Nephron (organoid): Measurements from ENCODE around the gene PRPF40B.

Source experiments
- H3K27ac Mint-ChIP-seq, 3 experiments: 2 replicates each; pipeline ENCODE4 v1.8.0; 2020; ENCODE audit warnings: mixed read lengths in 3 of 3, mild to moderate bottlenecking in 2 of 3, moderate library complexity in 1 of 3
- H3K27me3 Mint-ChIP-seq: 2 replicates; pipeline ENCODE4 v1.8.0; 2021; ENCODE audit warnings: low read depth, mild to moderate bottlenecking, moderate library complexity, mixed read lengths
- H3K36me3 Mint-ChIP-seq: 2 replicates; pipeline ENCODE4 v1.8.0; 2020; ENCODE audit warnings: low read depth, mixed read lengths
- H3K4me1 Mint-ChIP-seq: 2 replicates; pipeline ENCODE4 v1.8.0; 2020; ENCODE audit warnings: mixed read lengths
- H3K4me3 Mint-ChIP-seq, 3 experiments: 2 replicates each; pipeline ENCODE4 v1.8.0; 2020; ENCODE audit warnings: mild to moderate bottlenecking in 3 of 3, mixed read lengths in 3 of 3, moderate library complexity in 2 of 3
- H3K9me3 Mint-ChIP-seq: 2 replicates; pipeline ENCODE4 v1.8.0; 2020; ENCODE audit warnings: mixed read lengths
- TF ChIP-seq, protein P1 (sequence below), 3 experiments: fragments of 200-600 bp; sonication (generic); IDR thresholded peaks; one replicate each; pipeline ENCODE4 v1.5.0; 2021; ENCODE audit warnings: antibody characterized with exemption in 3 of 3; ENCODE audit not compliant: unreplicated experiment in 3 of 3

Gene PRPF40B

DNA sequence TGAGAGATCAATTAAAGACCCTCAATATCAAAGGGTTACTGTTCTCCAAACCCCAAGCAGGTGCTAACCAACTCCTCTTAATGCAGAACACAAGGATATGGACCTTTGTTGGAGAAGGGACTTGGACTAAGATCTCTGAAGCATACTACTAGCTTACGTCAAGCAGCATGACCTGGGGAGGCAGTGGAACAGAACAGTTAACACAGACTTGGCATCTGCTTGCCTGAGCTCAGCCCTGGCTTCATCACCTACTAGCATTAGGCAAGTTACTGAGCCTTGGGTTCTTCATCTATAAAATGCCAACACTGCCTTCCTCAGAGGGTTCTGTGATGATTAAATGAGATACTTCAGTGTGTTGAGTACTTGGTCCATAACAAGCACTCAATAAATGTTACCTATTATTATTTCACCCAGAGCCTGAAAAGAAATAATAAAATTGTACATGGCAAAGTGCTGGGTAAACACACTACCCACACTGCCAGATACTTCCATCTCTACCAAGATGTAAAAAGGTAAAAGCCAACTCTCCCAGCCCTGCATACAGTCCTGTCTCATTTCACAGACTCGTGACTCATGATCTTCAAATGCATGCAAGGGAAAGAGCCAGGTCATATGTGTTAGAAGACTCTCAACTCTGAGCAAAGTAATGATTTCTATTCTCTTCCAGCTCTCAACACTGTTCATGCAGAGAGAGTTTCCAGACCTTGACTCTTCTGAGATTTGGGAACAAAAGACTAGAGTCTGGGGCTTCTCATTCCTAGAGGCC is 44.1 kb downstream of the PRPF40B start:
- Mint-ChIP-seq H3K4me3 (no peak overlapping the region), H3K36me3 (peaks cover 12% of the 10 kb centered on the region), H3K4me1 (peaks cover 72% of the 10 kb centered on the region), H3K9me3 (no peaks in the 10 kb centered on the region), H3K27me3 (no peaks in the 10 kb centered on the region), H3K27ac (peak overlapping the region; percentile 54 to 98 (median 80))
- TF ChIP-seq, protein P1, sequence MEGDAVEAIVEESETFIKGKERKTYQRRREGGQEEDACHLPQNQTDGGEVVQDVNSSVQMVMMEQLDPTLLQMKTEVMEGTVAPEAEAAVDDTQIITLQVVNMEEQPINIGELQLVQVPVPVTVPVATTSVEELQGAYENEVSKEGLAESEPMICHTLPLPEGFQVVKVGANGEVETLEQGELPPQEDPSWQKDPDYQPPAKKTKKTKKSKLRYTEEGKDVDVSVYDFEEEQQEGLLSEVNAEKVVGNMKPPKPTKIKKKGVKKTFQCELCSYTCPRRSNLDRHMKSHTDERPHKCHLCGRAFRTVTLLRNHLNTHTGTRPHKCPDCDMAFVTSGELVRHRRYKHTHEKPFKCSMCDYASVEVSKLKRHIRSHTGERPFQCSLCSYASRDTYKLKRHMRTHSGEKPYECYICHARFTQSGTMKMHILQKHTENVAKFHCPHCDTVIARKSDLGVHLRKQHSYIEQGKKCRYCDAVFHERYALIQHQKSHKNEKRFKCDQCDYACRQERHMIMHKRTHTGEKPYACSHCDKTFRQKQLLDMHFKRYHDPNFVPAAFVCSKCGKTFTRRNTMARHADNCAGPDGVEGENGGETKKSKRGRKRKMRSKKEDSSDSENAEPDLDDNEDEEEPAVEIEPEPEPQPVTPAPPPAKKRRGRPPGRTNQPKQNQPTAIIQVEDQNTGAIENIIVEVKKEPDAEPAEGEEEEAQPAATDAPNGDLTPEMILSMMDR (IDR thresholded peaks at IDR 0.05; ENCODE audit: unreplicated experiment in 3 of 3) = no peak

DNA sequence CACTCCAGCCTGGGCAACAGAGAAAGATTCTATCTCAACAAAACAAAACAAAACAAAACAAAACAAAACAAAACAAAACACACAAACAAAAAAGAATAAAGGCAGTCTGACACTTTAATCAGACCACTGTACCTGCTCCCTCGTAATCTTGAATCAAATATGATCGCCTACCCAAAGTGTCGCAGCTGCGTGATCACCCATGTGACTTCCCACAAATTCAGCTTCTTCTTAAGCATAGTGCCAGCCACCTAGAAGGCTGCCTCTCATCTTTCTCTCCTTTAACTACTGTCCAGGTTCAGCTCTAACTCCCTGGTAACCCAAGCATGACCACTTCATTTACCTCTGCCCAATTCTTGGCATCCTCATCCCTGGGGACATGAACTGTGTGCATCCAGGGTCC is 46.4 kb downstream of the PRPF40B start:
- Mint-ChIP-seq H3K4me3 (no peak overlapping the region), H3K27me3 (no peaks in the 10 kb centered on the region), H3K36me3 (peaks cover 9% of the 10 kb centered on the region), H3K4me1 (peaks cover 78% of the 10 kb centered on the region), H3K9me3 (no peaks in the 10 kb centered on the region), H3K27ac (peak overlapping the region; percentile 98 to 99 (median 99))
- TF ChIP-seq, protein P1 (IDR thresholded peaks at IDR 0.05; ENCODE audit: unreplicated experiment in 3 of 3) = no peak

DNA sequence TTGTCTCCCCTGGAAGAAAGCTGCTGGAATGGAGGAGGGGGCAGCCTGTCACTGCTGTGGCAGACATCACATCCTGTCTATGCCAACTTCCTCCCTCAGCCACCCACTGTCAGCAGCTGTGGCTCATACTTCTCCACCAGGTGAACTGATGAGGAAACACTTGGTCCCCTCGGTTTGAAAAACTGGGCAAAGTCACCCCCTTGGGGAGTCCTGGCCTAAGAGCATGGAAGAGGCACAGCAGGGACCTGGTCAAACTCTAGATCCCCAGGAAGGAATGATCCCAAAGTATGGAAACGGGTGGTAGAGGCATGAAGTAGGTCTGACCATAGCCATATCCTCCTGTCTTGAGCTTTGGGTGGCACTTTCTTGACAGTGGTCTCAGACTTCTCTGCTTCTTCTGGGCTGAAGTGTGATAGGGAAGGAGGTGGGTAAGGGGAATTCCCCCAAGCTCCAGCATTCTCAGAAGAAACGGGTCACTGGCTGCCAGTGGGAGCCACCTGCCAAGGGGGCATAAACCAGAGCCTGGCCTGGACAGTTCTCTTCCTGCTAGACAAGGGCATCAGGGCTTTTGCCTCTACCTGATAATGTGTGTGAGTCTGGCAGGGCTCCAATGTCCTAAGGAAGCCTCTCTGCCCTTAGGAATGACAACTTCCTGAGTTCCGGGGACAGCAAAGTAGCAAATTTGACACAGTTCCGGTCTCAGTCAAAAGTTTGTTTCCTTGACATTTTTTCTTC is 47.8 kb downstream of the PRPF40B start:
- TF ChIP-seq, protein P1 (IDR thresholded peaks at IDR 0.05; ENCODE audit: unreplicated experiment in 3 of 3) = no peak
- H3K4me3 Mint-ChIP-seq = no peak overlapping the region
- H3K27ac Mint-ChIP-seq = peak overlapping the region; percentile 98 to 99 (median 99)
- peaks cover 8% of the 10 kb centered on the region for H3K36me3 Mint-ChIP-seq
- H3K27me3 Mint-ChIP-seq = no peaks in the 10 kb centered on the region
- H3K4me1 Mint-ChIP-seq = peaks cover 80% of the 10 kb centered on the region
- H3K9me3 Mint-ChIP-seq = no peaks in the 10 kb centered on the region

DNA sequence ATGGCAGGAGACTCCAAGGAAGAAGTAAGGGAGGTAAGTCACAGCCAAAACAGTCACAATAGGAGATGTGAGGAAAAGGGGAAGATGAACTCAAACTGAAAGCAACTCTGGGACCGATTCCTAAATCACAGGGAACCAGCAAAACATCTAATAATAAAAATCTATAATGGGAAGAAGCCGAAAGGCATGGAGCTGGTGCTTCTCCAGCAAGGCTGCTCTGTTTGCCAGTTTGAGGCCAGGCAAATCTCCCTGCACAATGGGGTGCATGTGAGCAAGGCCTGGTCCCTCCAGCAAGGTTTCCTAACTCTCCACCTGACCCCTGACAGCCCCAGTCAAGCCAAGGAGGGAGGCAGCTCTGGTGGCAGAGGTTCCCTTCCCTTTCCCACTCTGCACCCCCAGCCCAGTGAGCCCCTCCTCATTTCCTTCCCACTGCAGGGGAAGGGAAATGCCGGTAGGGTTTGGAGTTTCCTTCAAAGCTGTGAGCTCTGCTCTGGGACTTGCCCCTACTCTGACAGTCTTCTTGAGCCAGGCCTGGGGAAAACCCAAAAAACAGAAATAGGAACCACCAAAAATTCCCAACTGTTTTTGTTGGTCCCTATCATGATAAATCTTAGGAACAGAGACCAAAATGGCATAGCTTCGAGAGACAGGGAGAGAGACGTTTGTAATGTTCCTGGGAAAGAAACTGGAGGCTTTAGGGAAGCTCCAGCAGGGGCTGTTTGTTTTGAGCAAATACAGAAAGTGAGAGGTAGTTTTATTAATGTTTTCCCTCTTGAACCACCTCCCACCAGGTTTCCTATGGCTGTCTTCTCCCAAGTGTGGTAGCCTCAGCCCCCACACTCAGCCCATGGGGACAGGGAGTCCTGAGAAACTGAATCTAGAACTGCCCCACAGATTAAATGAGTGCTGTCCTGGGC is 49.2 kb downstream of the PRPF40B start:
- H3K9me3 Mint-ChIP-seq = no peaks in the 10 kb centered on the region
- peaks cover 6% of the 10 kb centered on the region for H3K36me3 Mint-ChIP-seq
- peak overlapping the region; percentile 98 to 99 (median 99) for H3K27ac Mint-ChIP-seq
- no peaks in the 10 kb centered on the region for H3K27me3 Mint-ChIP-seq
- TF ChIP-seq, protein P1 (IDR thresholded peaks at IDR 0.05; ENCODE audit: unreplicated experiment in 3 of 3) = no peak
- H3K4me1 Mint-ChIP-seq = peaks cover 83% of the 10 kb centered on the region
- peak overlapping the region; percentile 0 to 54 (median 31) for H3K4me3 Mint-ChIP-seq

DNA sequence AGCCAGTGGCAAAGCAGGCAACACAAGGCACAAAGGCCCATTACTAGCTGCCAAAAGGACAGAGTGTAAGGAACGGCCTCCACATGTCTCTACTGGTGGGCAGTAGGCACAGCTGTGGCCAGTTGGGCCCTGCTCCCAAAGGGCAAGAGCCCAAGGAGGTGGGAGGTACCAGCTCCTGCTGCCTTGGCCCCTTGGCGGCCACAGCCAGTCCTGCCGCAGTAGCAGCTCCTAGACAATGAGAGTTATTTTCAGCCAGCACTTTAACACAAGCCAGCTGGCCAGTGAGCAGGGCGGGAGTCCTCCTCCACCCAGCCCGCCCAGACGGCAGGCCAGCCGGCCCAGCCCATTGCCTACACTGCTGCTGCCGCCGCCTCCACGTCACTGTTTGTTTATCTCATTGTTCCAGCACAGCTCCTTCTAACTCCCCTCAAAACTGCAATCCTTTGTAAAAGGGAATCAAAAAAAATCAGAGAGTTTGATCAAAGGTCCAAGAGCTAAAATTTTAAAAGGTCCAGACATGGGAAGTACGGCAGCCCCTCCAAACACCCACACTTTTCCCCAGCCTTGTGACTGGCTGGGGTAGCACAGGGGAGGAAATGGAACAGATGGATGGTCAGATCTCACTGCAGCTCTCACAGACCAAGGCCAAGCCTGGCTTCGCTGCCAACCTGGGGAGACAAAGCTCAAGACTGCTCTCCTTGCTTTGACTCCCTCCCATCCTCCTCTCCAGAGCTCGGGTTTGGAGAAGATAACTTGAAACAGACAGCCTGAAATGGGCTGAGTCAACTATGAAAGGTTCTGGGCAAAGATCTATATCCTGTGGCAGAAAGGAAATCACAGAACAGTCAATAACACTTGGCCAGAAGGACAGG is 50.3 kb downstream of the PRPF40B start:
- H3K27ac Mint-ChIP-seq = peak overlapping the region; percentile 98 to 99 (median 99)
- H3K27me3 Mint-ChIP-seq = no peaks in the 10 kb centered on the region
- H3K4me3 Mint-ChIP-seq = peak overlapping the region; percentile 22 to 54 (median 31)
- no peaks in the 10 kb centered on the region for H3K36me3 Mint-ChIP-seq
- TF ChIP-seq, protein P1 (IDR thresholded peaks at IDR 0.05; ENCODE audit: unreplicated experiment in 3 of 3) = peak in 2 of 3 experiments; percentile 44 to 57
- H3K9me3 Mint-ChIP-seq = no peaks in the 10 kb centered on the region
- peaks cover 76% of the 10 kb centered on the region for H3K4me1 Mint-ChIP-seq
